DND-41 (cell line): Measurements from ENCODE around the gene DUSP12.

Experiments used
- ATAC-seq: fragments of 200-7000 bp; cut with Tn5 transposase; 3 replicates; pipeline ENCODE4 v1.9.1; 2021; ENCODE audit warnings: low read depth; ENCODE audit not compliant: insufficient read depth
- DNase-seq: peaks from one replicate; pipeline ENCODE4 v3.0.0-alpha.2; 2020
- H2AFZ ChIP-seq: 2 replicates; pipeline ENCODE4 v1.6.0; 2012; ENCODE audit warnings: low read depth, low read length
- H3K27ac ChIP-seq: 2 replicates; pipeline ENCODE4 v1.5.1; 2012; ENCODE audit warnings: low read length, inconsistent platforms
- H3K27me3 ChIP-seq: fragments of 200-600 bp; sonication (generic); 2 replicates; pipeline ENCODE4 v1.6.0; 2012; ENCODE audit warnings: low read length, mild to moderate bottlenecking, inconsistent platforms; ENCODE audit not compliant: insufficient read depth, poor library complexity
- H3K36me3 ChIP-seq: 2 replicates; pipeline ENCODE4 v1.5.1; 2012; ENCODE audit warnings: low read length, inconsistent platforms; ENCODE audit not compliant: insufficient read depth
- H3K4me1 ChIP-seq: 2 replicates; pipeline ENCODE4 v1.5.1; 2012; ENCODE audit warnings: mild to moderate bottlenecking, low read length; ENCODE audit not compliant: insufficient read depth
- H3K4me2 ChIP-seq: 2 replicates; pipeline ENCODE4 v1.6.0; 2012; ENCODE audit warnings: mild to moderate bottlenecking, moderate library complexity, low read length, inconsistent platforms; ENCODE audit not compliant: insufficient read depth
- H3K4me3 ChIP-seq, 2 experiments: fragments of 200-600 bp in 1 of 2; shearing (Covaris generic) in 1 of 2; 2 replicates each; pipeline ENCODE4 v1.5.1; 2012 to 2016; ENCODE audit warnings: inconsistent platforms in 2 of 2, low read length in 2 of 2, mild to moderate bottlenecking in 2 of 2, low read depth in 1 of 2, moderate library complexity in 1 of 2
- H3K79me2 ChIP-seq: 2 replicates; pipeline ENCODE4 v1.6.0; 2012; ENCODE audit warnings: low read length, inconsistent platforms; ENCODE audit not compliant: insufficient read depth
- H3K9ac ChIP-seq: 2 replicates; pipeline ENCODE4 v1.6.0; 2012; ENCODE audit warnings: low read depth, mild to moderate bottlenecking, inconsistent platforms, low read length, moderate library complexity
- H3K9me3 ChIP-seq: 2 replicates; pipeline ENCODE4 v1.5.1; 2012; ENCODE audit warnings: low read length, moderate library complexity, mild to moderate bottlenecking, inconsistent platforms; ENCODE audit not compliant: insufficient read depth, severe bottlenecking
- H4K20me1 ChIP-seq: 2 replicates; pipeline ENCODE4 v1.6.0; 2012; ENCODE audit warnings: low read length; ENCODE audit not compliant: insufficient read depth
- CTCF ChIP-seq: IDR thresholded peaks from 2 replicates; pipeline ENCODE4 v1.5.1; 2012; ENCODE audit warnings: borderline replicate concordance, low read length, moderate library complexity, mild to moderate bottlenecking; ENCODE audit not compliant: poor library complexity, severe bottlenecking; ENCODE audit errors: extremely low read depth
- EZH2 ChIP-seq: IDR thresholded peaks from 3 replicates; pipeline ENCODE4 v1.6.1; 2012; ENCODE audit warnings: borderline replicate concordance, low read depth, mild to moderate bottlenecking, moderate library complexity, low read length, inconsistent platforms; ENCODE audit not compliant: severe bottlenecking

DUSP12 gene

GRCh38 chr1:161733526-161733925 lies 16.1 kb upstream of the DUSP12 start:
- no peak for ATAC-seq
- Histone ChIP-seq H3K36me3 (no peaks in the 10 kb centered on the region), H3K79me2 (no peaks in the 10 kb centered on the region), H3K9me3 (no peaks in the 10 kb centered on the region), H3K27ac (no peak overlapping the region), H2AFZ (no peak overlapping the region), H3K4me3 (no peak overlapping the region), H3K4me1 (peaks cover 4% of the 10 kb centered on the region; the same call in 1 of the 2 replicates), H4K20me1 (no peaks in the 10 kb centered on the region), H3K9ac (no peak overlapping the region), H3K4me2 (no peak overlapping the region), H3K27me3 (peaks cover 58% of the 10 kb centered on the region)
- DNase-seq, result no peak
- TF ChIP-seq CTCF (no peak), EZH2 (no peak)

- H3K27me3 ChIP-seq, result peaks cover 49% of the 10 kb centered on the region
- H3K4me2 ChIP-seq, result no peak overlapping the region
- H3K36me3 ChIP-seq, result no peaks in the 10 kb centered on the region
- no peaks in the 10 kb centered on the region for H3K79me2 ChIP-seq
- TF ChIP-seq CTCF (no peak), EZH2 (no peak)
- H3K9ac ChIP-seq, result no peak overlapping the region
- H4K20me1 ChIP-seq, result no peaks in the 10 kb centered on the region
- no peak for ATAC-seq
- no peak overlapping the region for H3K4me3 ChIP-seq
- H2AFZ ChIP-seq, result no peak overlapping the region
- H3K27ac ChIP-seq, result no peak overlapping the region
- peaks cover 7% of the 10 kb centered on the region; the same call in 1 of the 2 replicates for H3K4me1 ChIP-seq
- H3K9me3 ChIP-seq, result no peaks in the 10 kb centered on the region
- no peak for DNase-seq
Observed at GRCh38 chr1:161735837-161736236, 13.7 kb upstream of the DUSP12 start.

GRCh38 chr1:161736335-161736969 lies 13.1 kb upstream of the DUSP12 start:
- H3K79me2 ChIP-seq, result no peaks in the 10 kb centered on the region
- H3K9me3 ChIP-seq, result no peaks in the 10 kb centered on the region
- peaks cover 11% of the 10 kb centered on the region for H3K4me1 ChIP-seq
- H4K20me1 ChIP-seq, result no peaks in the 10 kb centered on the region
- DNase-seq, result no peak
- peaks cover 43% of the 10 kb centered on the region for H3K27me3 ChIP-seq
- TF ChIP-seq CTCF (no peak), EZH2 (no peak)
- ATAC-seq, result no peak
- no peak overlapping the region for H3K4me3 ChIP-seq
- H3K36me3 ChIP-seq, result no peaks in the 10 kb centered on the region
- no peak overlapping the region for H3K9ac ChIP-seq
- H2AFZ ChIP-seq, result no peak overlapping the region
- H3K27ac ChIP-seq, result no peak overlapping the region
- no peak overlapping the region for H3K4me2 ChIP-seq

DNA sequence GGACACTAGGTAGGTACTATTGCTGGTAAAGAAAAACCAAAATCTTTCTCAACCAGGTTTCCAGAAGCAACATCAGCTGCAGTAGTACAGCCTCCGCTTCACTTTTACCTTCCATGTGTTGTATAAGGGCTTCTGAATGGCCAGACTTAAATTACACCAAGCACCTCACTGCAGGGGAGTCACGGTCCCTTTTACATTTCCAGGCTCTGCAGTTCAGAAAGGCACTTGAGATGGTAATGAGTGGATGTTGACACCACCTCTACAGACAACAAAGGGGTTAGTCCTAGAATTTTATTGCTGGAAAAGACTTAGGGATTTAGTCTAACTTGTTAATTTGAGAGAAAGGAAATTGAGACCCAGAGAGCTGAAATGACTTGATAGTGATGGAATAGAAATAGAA lies 12.0 kb upstream of the DUSP12 start:
- peaks cover 11% of the 10 kb centered on the region for H3K4me1 ChIP-seq
- ATAC-seq, result no peak
- H3K9me3 ChIP-seq, result no peaks in the 10 kb centered on the region
- TF ChIP-seq CTCF (no peak), EZH2 (no peak)
- H2AFZ ChIP-seq, result no peak overlapping the region
- DNase-seq, result no peak
- H3K4me3 ChIP-seq, result no peak overlapping the region
- H3K36me3 ChIP-seq, result no peaks in the 10 kb centered on the region
- H3K9ac ChIP-seq, result no peak overlapping the region
- peaks cover 31% of the 10 kb centered on the region for H3K27me3 ChIP-seq
- no peaks in the 10 kb centered on the region for H4K20me1 ChIP-seq
- H3K27ac ChIP-seq, result no peak overlapping the region
- H3K79me2 ChIP-seq, result no peaks in the 10 kb centered on the region
- H3K4me2 ChIP-seq, result no peak overlapping the region
